Skeletal muscle tissue (tissue), 4 donors: ENCODE measurements around the gene AFF3. TPM values are rescaled to one million over a fixed set of nuclear protein-coding genes. Genes with fewer than 3 reads are reported as not detected.

Experiments
- H3K27ac ChIP-seq: one replicate; pipeline ENCODE4 v1.7.0; 2013; ENCODE audit warnings: mild to moderate bottlenecking, low read depth, low read length, inconsistent platforms
- H3K27me3 ChIP-seq, 3 donors: one replicate each; pipeline ENCODE4 v1.7.0; 2013; ENCODE audit warnings: low read length in 3 of 3; ENCODE audit not compliant: control insufficient read depth in 3 of 3, insufficient read depth in 3 of 3
- H3K36me3 ChIP-seq, 3 donors: one replicate each; pipeline ENCODE4 v1.7.0; 2013; ENCODE audit warnings: low read length in 3 of 3; ENCODE audit not compliant: control insufficient read depth in 3 of 3, insufficient read depth in 3 of 3
- H3K4me1 ChIP-seq, 3 donors: one replicate each; pipeline ENCODE4 v1.7.0; 2013; ENCODE audit warnings: low read length in 3 of 3, mild to moderate bottlenecking in 3 of 3; ENCODE audit not compliant: control insufficient read depth in 3 of 3, insufficient read depth in 3 of 3
- H3K4me3 ChIP-seq, 3 donors: one replicate each; pipeline ENCODE4 v1.7.0; 2013; ENCODE audit warnings: low read length in 3 of 3
- H3K9ac ChIP-seq, 3 donors: one replicate each; pipeline ENCODE4 v1.7.0; 2013; ENCODE audit warnings: low read length in 3 of 3, mild to moderate bottlenecking in 3 of 3, moderate library complexity in 2 of 3, low read depth in 1 of 3
- H3K9me3 ChIP-seq, 3 donors: one replicate each; pipeline ENCODE4 v1.7.0; 2013; ENCODE audit warnings: low read length in 3 of 3; ENCODE audit not compliant: control insufficient read depth in 3 of 3
- total RNA-seq: library from RNA; depleted of rRNA; stranded (reverse); fragments of >200 nt; gene quantifications from one replicate; pipeline ENCODE4 v1.2.3, GENCODE V29; 2014
- donor health status: Osteomylitis.

The AFF3 gene
- total RNA-seq, 1 donor from 2014 or later = 8.4 TPM

DNA sequence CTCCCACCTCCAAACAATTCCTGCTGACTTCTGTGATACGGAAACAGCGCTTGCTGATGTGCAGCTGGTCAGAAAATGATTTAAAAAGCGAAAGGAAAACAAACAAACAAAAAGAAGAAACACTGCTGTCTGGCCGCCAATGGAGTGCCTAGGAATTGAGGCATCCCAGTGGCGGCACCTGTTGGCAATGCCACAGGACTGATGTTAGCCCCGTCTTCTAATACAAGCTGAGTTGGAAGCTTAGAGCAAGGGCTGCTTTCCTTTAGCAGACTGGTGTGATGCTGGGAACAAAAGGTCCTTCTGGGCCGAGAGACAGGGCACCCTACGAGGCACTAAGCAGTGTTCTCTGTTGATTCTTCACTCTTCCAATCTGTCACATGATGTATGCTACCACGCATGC is 489.0 kb downstream of the AFF3 start:
- Histone ChIP-seq H3K4me1 (peaks cover 2 to 9% (median 5%) of the 10 kb centered on the region in 3 donors), H3K36me3 (no peaks in the 10 kb centered on the region), H3K4me3 (no peak overlapping the region), H3K27ac (no peak overlapping the region), H3K9me3 (no peaks in the 10 kb centered on the region), H3K9ac (no peak overlapping the region), H3K27me3 (no peaks in the 10 kb centered on the region)

GRCh38 chr2:99652862-99653261 is 489.5 kb downstream of the AFF3 start:
- H3K9me3 ChIP-seq = no peaks in the 10 kb centered on the region
- no peaks in the 10 kb centered on the region for H3K27me3 ChIP-seq
- H3K4me1 ChIP-seq = peaks cover 2 to 7% (median 7%) of the 10 kb centered on the region in 3 donors
- no peak overlapping the region for H3K27ac ChIP-seq
- no peak overlapping the region for H3K9ac ChIP-seq
- H3K36me3 ChIP-seq = no peaks in the 10 kb centered on the region
- H3K4me3 ChIP-seq = no peak overlapping the region

- H3K9me3 ChIP-seq = no peaks in the 10 kb centered on the region
- no peaks in the 10 kb centered on the region for H3K27me3 ChIP-seq
- H3K9ac ChIP-seq = no peak overlapping the region
- no peak overlapping the region for H3K4me3 ChIP-seq
- H3K27ac ChIP-seq = no peak overlapping the region
- no peaks in the 10 kb centered on the region for H3K36me3 ChIP-seq
- peaks cover 2 to 8% (median 7%) of the 10 kb centered on the region in 3 donors for H3K4me1 ChIP-seq
Observed at GRCh38 chr2:99651930-99652670, 490.3 kb downstream of the AFF3 start.

DNA sequence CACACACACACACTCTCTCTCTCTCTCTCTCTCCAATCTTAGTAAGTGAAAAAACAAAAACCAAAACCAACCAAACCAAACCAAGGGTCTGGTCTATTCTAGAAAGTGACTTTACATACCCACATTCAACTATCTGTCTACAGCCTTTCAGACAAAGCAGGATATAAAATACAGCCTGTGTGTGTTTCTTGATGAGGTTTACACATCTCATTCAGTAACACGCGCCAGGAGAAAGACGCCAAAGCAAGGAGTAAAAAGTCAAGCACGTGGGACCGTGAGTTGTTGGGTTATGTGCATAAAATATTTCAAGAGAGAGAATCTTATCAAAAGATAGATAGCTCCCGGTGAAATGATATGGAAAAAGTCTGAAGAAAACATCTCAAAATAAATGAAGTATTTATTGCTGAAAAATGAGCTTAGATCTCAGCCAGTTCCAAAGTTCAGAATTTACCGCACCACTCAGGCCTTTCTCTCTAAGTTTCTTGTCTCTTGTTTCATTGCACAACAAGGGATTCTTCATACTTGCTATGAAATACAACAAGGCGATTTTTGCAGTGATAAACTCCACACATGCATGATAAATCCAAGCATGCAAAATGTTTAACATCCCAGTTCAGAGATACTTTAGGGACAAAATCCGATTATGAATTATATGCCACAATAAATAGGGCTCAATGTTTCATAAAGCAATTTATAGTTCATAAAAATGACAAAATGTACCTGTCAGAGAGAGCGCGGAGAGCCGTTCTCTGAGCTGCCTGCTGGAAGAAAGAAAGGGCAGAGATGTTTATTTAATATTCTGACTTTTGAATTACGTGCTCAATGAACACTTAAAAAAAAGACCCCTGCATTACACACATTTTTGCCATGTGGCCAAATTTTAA is 493.2 kb downstream of the AFF3 start:
- Histone ChIP-seq H3K4me3 (no peak overlapping the region), H3K36me3 (no peaks in the 10 kb centered on the region), H3K4me1 (peaks cover 8 to 15% (median 13%) of the 10 kb centered on the region in 3 donors), H3K27me3 (no peaks in the 10 kb centered on the region), H3K9me3 (no peaks in the 10 kb centered on the region), H3K27ac (no peak overlapping the region), H3K9ac (no peak overlapping the region)

DNA sequence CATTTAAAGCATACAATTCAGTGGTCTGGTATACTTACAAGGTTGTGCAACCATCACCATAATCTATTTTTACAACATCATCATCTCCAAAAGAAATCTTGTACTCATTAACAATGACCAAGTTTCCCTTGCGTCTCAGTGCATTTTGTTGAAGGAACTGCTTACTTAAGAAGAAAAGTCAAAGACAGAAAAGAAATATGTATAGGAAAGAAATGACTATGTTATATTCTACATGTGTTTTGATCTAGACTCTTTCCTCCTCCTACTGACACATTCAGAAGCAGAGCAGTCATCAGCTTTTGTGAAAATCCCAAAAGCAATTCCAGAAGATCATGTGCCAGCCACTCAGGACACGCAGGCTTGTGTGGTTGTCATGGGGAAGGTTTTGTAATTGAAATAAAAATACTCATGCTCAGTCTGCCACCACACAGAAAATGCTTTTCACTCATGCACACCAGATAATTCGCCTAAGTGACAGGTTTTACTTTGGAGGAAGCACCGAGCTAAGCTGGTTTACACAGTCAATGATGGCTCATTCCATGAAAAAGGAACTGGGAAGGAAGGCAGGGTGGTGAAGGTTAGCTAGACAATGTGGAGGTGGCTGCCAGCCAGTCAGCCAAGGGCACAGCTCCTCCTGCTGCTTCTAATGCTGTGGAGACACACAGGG is 494.1 kb downstream of the AFF3 start:
- no peaks in the 10 kb centered on the region for H3K9me3 ChIP-seq
- H3K36me3 ChIP-seq = no peaks in the 10 kb centered on the region
- H3K4me1 ChIP-seq = peaks cover 15 to 23% (median 18%) of the 10 kb centered on the region in 3 donors
- H3K27me3 ChIP-seq = no peaks in the 10 kb centered on the region
- H3K9ac ChIP-seq = no peak overlapping the region
- H3K27ac ChIP-seq = no peak overlapping the region
- H3K4me3 ChIP-seq = no peak overlapping the region

GRCh38 chr2:99645960-99646359 is 496.4 kb downstream of the AFF3 start:
- H3K36me3 ChIP-seq = no peaks in the 10 kb centered on the region
- H3K4me1 ChIP-seq = peaks cover 18 to 24% (median 19%) of the 10 kb centered on the region in 3 donors
- no peaks in the 10 kb centered on the region for H3K27me3 ChIP-seq
- no peaks in the 10 kb centered on the region for H3K9me3 ChIP-seq
- no peak overlapping the region for H3K4me3 ChIP-seq
- H3K9ac ChIP-seq = no peak overlapping the region
- H3K27ac ChIP-seq = no peak overlapping the region

GRCh38 chr2:99644419-99644787 is 498.0 kb downstream of the AFF3 start:
- no peak overlapping the region for H3K27ac ChIP-seq
- H3K36me3 ChIP-seq = no peaks in the 10 kb centered on the region
- H3K4me1 ChIP-seq = peaks cover 21 to 27% (median 24%) of the 10 kb centered on the region in 3 donors
- H3K9me3 ChIP-seq = no peaks in the 10 kb centered on the region
- H3K4me3 ChIP-seq = no peak overlapping the region
- H3K9ac ChIP-seq = no peak overlapping the region
- no peaks in the 10 kb centered on the region for H3K27me3 ChIP-seq

- H3K4me1 ChIP-seq = peaks cover 21 to 27% (median 24%) of the 10 kb centered on the region in 3 donors
- no peak overlapping the region for H3K4me3 ChIP-seq
- no peaks in the 10 kb centered on the region for H3K27me3 ChIP-seq
- H3K27ac ChIP-seq = no peak overlapping the region
- no peaks in the 10 kb centered on the region for H3K9me3 ChIP-seq
- H3K9ac ChIP-seq = no peak overlapping the region
- no peaks in the 10 kb centered on the region for H3K36me3 ChIP-seq
Observed at GRCh38 chr2:99643787-99644418, 498.5 kb downstream of the AFF3 start.

DNA sequence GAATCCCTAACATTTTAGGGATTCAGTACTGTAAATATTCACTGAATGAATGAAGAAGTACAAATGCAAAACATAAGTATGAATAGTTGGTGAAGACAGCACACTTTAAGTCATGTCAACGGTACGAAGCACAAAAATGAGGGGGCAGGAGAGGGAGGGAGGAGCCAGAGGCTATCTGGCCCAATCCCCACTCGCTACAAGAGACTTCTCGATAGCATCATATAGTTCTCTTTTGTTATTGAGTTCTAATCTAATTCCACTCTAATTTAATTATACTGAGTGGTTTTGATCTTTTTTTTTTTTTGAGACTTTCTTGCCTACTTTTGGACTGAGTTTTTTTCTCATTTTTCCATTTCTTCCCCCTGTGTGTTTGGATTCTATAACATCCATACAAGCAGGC is 500.4 kb downstream of the AFF3 start:
- Histone ChIP-seq H3K4me3 (no peak overlapping the region), H3K36me3 (no peaks in the 10 kb centered on the region), H3K9ac (no peak overlapping the region), H3K9me3 (no peaks in the 10 kb centered on the region), H3K4me1 (peaks cover 23 to 24% (median 23%) of the 10 kb centered on the region in 3 donors), H3K27ac (no peak overlapping the region), H3K27me3 (no peaks in the 10 kb centered on the region)
